Measurements from ENCODE around the gene DOCK4. TPM values are rescaled to one million over a fixed set of nuclear protein-coding genes. Genes with fewer than 3 reads are reported as not detected.

Gene DOCK4
- total and polyA plus RNA-seq, 2 of the 8 experiments (the other 6 are each of a cell fraction or from before 2014, with no cell fraction given), result 5.1 to 23.6 TPM

DNA sequence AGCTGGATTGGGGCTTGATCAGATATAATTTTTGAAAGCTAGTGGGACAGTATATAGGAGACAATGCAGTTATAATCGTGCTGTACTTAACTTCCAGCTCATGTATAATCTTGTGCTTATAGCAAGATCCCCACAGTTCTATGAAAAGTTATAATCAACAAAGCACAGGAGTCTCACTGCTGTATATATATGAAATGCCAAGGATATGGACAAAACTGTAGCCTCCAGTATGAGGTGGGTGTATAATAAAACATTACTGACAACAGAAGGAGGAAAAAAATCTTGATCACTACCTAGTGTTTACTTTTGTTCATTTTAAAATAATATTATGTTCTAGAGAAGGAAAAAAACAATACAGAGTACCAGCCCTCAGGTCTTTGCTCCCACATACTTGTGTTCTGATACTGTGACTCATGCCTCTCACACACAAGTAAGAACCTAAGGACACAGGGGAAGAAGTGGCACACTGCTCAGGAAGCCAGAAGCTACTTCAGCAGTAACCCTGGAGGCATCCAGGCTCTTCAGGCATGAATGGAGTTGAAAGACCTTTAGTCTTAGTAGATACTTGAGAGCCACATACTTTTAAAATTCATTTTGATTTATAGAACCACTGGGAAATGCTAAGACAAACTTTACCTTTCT lies 378.2 kb downstream of the DOCK4 start:
- Histone ChIP-seq H3K23ac (ENCODE audit: insufficient read length) (no peak overlapping the region), H4K5ac (ENCODE audit: insufficient read length, low read depth, low read length) (no peak overlapping the region), H3K9ac (replicated peaks in 1 of 4; ENCODE audit: extremely low read depth in 1 of 4, low read depth in 3 of 4, low read length in 3 of 4) (no peak overlapping the region), H3K79me1 (ENCODE audit: low read depth, low read length) (no peaks in the 10 kb centered on the region), H3K23me2 (ENCODE audit: low read depth, low read length) (no peaks in the 10 kb centered on the region), H2BK12ac (ENCODE audit: low read depth, low read length) (no peak overlapping the region), H3K4me3 (ENCODE audit: extremely low read depth in 1 of 4, insufficient read depth in 2 of 4, low read depth in 3 of 4, low read length in 4 of 4) (no peak overlapping the region), H3K56ac (replicated peaks; ENCODE audit: insufficient read length, low read depth, low read length) (no peak overlapping the region), H3K18ac (ENCODE audit: extremely low read depth, low read length) (no peak overlapping the region), H3K4me2 (ENCODE audit: insufficient read depth in 1 of 2, low read depth in 2 of 2, low read length in 2 of 2) (no peak overlapping the region), H3K79me2 (ENCODE audit: control insufficient read depth in 1 of 2, insufficient read depth in 2 of 2, low read length in 2 of 2) (no peaks in the 10 kb centered on the region), H2BK15ac (ENCODE audit: low read length) (no peak overlapping the region), H3K14ac (ENCODE audit: insufficient read length) (no peak overlapping the region), H2AK5ac (ENCODE audit: low read depth, low read length) (no peak overlapping the region), H2BK5ac (ENCODE audit: low read depth, low read length) (no peak overlapping the region), H3K4me1 (replicated peaks in 1 of 4; ENCODE audit: control insufficient read depth in 3 of 4, insufficient read depth in 4 of 4, low read length in 3 of 4) (no peaks in the 10 kb centered on the region), H2BK120ac (replicated peaks; ENCODE audit: low read depth, low read length) (no peak overlapping the region), H3K36me3 (ENCODE audit: control insufficient read depth in 2 of 4, insufficient read depth in 4 of 4, low read length in 3 of 4) (no peaks in the 10 kb centered on the region), H4K91ac (replicated peaks; ENCODE audit: insufficient read length, low read length) (no peak overlapping the region), H3K27ac (ENCODE audit: low read depth, low read length) (no peak overlapping the region), H3K4ac (replicated peaks; ENCODE audit: insufficient read length, low read depth, low read length) (no peak overlapping the region), H2AFZ (ENCODE audit: low read length) (no peak overlapping the region), H3K9me3 (ENCODE audit: insufficient read depth in 2 of 2, low read depth in 1 of 2, low read length in 1 of 2) (no peaks in the 10 kb centered on the region), H2BK20ac (ENCODE audit: low read length) (no peak overlapping the region), H4K20me1 (replicated peaks in 1 of 2; ENCODE audit: control insufficient read depth in 1 of 2, insufficient read depth in 2 of 2, low read length in 2 of 2) (peaks cover 0 to 2% of the 10 kb centered on the region in 2 experiments), H4K8ac (ENCODE audit: extremely low read depth, insufficient read depth, low read length) (no peak overlapping the region), H3K27me3 (replicated peaks in 1 of 4; ENCODE audit: control insufficient read depth in 3 of 4, extremely low read depth in 1 of 4, insufficient read depth in 3 of 4, low read length in 3 of 4) (no peaks in the 10 kb centered on the region)
- no peak for DNase-seq (ENCODE audit: low read depth in 1 of 2, low spot score in 2 of 2)
- FAIRE-seq, result no peak
- 100% methylated on average over 1 of the region's 1 CpG; no CpG with 5 or more reads in 1 of the 2 experiments for WGBS, 2 experiments (ENCODE audit: extremely low coverage in 1 of 2, insufficient coverage in 1 of 2, insufficient read length in 1 of 2, insufficient replicate concordance in 2 of 2, low coverage in 1 of 2, low lambda C conversion rate in 2 of 2, missing lambda C conversion rate in 1 of 2)
- ChIA-PET CTCF (ENCODE audit: partially characterized antibody) (interaction anchor here (0.9 to 1.2 kb wide), 4 partner anchors 9 to 296 kb away, joined by 3 to 4 read pairs (median 3); no protein-coding TSS in a partner anchor), POLR2A (ENCODE audit: partially characterized antibody) (no interaction called here)
- TF ChIP-seq POU5F1 (IDR thresholded peaks at IDR 0.05; ENCODE audit: low read depth, low read length), result no peak
- no peak for TF ChIP-seq RNF2 (IDR thresholded peaks at IDR 0.05; ENCODE audit: borderline replicate concordance, low read depth, low read length, missing control alignments, poor library complexity, severe bottlenecking)
- no peak for TF ChIP-seq EP300 (IDR thresholded peaks at IDR 0.05; ENCODE audit: borderline replicate concordance in 1 of 2, low read depth in 2 of 2, low read length in 2 of 2)

Measured in H1 (cell line).